Neutrophil (primary cell): ENCODE measurements around the gene OS9.

Experiments used
- H3K27ac ChIP-seq: fragments of 200-600 bp; sonication (generic); 2 replicates; pipeline ENCODE4 v1.5.1; 2016; ENCODE audit warnings: mild to moderate bottlenecking, moderate library complexity
- H3K27me3 ChIP-seq: fragments of 200-600 bp; sonication (generic); 2 replicates; pipeline ENCODE4 v1.6.0; 2016; ENCODE audit warnings: mild to moderate bottlenecking
- H3K36me3 ChIP-seq: fragments of 200-600 bp; sonication (generic); 2 replicates; pipeline ENCODE4 v1.5.1; 2017
- H3K4me1 ChIP-seq, 2 experiments: fragments of 200-600 bp in 1 of 2; sonication (generic) in 1 of 2; 1 replicate in 1 of 2; 2 replicates in 1 of 2; pipeline versions ENCODE4 v1.5.1 to v1.6.1; 2013 to 2016; ENCODE audit warnings: low read depth in 1 of 2, low read length in 1 of 2, mild to moderate bottlenecking in 1 of 2, moderate library complexity in 1 of 2; ENCODE audit not compliant: control insufficient read depth in 1 of 2, insufficient read depth in 1 of 2
- H3K4me3 ChIP-seq, 2 experiments: fragments of 200-600 bp in 1 of 2; sonication (generic) in 1 of 2; 1 replicate in 1 of 2; 2 replicates in 1 of 2; pipeline ENCODE4 v1.5.1; 2013 to 2016; ENCODE audit warnings: low read depth in 1 of 2, low read length in 1 of 2, mild to moderate bottlenecking in 1 of 2, moderate library complexity in 1 of 2
- H3K9me3 ChIP-seq: fragments of 200-600 bp; sonication (generic); 2 replicates; pipeline ENCODE4 v1.5.1; 2016
- TF ChIP-seq, protein P1 (sequence below): fragments of 200-600 bp; sonication (generic); IDR thresholded peaks from 2 replicates; pipeline ENCODE4 v1.5.1; 2016; ENCODE audit warnings: antibody characterized with exemption

The OS9 gene

GRCh38 chr12:57732726-57733593, 39.0 kb downstream of the OS9 start:
- TF ChIP-seq, protein P1, sequence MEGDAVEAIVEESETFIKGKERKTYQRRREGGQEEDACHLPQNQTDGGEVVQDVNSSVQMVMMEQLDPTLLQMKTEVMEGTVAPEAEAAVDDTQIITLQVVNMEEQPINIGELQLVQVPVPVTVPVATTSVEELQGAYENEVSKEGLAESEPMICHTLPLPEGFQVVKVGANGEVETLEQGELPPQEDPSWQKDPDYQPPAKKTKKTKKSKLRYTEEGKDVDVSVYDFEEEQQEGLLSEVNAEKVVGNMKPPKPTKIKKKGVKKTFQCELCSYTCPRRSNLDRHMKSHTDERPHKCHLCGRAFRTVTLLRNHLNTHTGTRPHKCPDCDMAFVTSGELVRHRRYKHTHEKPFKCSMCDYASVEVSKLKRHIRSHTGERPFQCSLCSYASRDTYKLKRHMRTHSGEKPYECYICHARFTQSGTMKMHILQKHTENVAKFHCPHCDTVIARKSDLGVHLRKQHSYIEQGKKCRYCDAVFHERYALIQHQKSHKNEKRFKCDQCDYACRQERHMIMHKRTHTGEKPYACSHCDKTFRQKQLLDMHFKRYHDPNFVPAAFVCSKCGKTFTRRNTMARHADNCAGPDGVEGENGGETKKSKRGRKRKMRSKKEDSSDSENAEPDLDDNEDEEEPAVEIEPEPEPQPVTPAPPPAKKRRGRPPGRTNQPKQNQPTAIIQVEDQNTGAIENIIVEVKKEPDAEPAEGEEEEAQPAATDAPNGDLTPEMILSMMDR, result no peak
- no peaks in the 10 kb centered on the region for H3K9me3 ChIP-seq
- H3K4me1 ChIP-seq, result no peaks in the 10 kb centered on the region
- H3K27me3 ChIP-seq, result no peaks in the 10 kb centered on the region
- peak overlapping the region; percentile 29 for H3K27ac ChIP-seq
- peaks cover 99% of the 10 kb centered on the region for H3K36me3 ChIP-seq
- no peak overlapping the region for H3K4me3 ChIP-seq

- Histone ChIP-seq H3K9me3 (no peaks in the 10 kb centered on the region), H3K4me3 (no peak overlapping the region), H3K36me3 (peaks cover 98% of the 10 kb centered on the region), H3K27ac (peak overlapping the region; percentile 39), H3K27me3 (no peaks in the 10 kb centered on the region), H3K4me1 (peaks cover under 1 to 1% of the 10 kb centered on the region in 2 experiments)
- TF ChIP-seq, protein P1, result no peak
Observed at GRCh38 chr12:57733928-57734327, 40.0 kb downstream of the OS9 start.

- H3K27me3 ChIP-seq, result no peaks in the 10 kb centered on the region
- no peaks in the 10 kb centered on the region for H3K9me3 ChIP-seq
- H3K36me3 ChIP-seq, result peaks cover 96% of the 10 kb centered on the region
- H3K4me1 ChIP-seq, result peaks cover 7 to 8% of the 10 kb centered on the region in 2 experiments
- no peak overlapping the region for H3K4me3 ChIP-seq
- TF ChIP-seq, protein P1, result no peak
- H3K27ac ChIP-seq, result peak overlapping the region; percentile 39
Observed at GRCh38 chr12:57734591-57734990, 40.7 kb downstream of the OS9 start.

- Histone ChIP-seq H3K4me3 (no peak overlapping the region), H3K36me3 (peaks cover 95% of the 10 kb centered on the region), H3K27ac (peak overlapping the region; percentile 39), H3K4me1 (peaks cover 15% of the 10 kb centered on the region in 2 experiments), H3K27me3 (no peaks in the 10 kb centered on the region), H3K9me3 (no peaks in the 10 kb centered on the region)
- TF ChIP-seq, protein P1, result no peak
Observed at GRCh38 chr12:57735198-57735855, 41.4 kb downstream of the OS9 start.

DNA sequence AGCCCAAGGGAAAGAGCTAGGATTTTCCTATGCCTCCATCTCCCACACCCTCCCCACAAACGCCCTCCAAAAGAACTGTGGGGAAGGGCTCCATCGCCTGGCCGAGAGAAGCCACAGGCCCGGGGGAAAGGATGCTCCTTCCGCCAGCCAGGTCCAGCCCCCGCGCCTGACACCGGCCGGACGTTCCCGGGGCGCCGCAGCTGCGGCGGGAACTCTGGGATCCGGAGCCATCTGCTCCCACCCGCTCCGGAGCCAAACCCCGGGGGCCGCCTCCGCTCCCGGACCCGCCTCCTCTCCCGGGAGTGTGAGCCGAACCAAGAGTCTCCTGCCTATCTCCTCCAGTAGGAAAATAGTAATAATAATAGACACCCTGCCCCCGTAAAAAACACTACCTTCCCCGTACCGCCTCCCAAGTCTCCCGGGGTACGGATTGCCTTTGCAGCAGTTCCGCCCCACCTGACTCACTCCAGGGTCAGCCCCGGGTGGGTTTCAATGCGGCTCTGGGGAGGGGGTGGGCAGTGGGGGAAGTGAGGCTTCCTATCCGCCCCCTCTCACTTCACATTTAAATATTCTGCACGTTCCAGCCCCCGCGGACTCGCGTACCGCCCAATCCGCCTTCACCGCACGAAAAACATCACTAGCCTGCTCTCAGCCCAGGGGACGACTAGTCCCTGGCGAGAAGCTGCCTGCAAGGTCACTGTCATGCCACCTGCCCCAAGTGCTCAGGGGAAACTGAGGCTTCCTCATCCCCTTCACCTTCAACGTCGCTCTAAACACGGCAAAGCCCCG, 42.2 kb downstream of the OS9 start:
- TF ChIP-seq, protein P1, result no peak
- peak overlapping the region; percentile 9 for H3K27ac ChIP-seq

More for the DNA sequence above, 42.2 kb downstream of the OS9 start:
- no peaks in the 10 kb centered on the region for H3K9me3 ChIP-seq
- H3K4me1 ChIP-seq, result peaks cover 23% of the 10 kb centered on the region in 2 experiments
- H3K4me3 ChIP-seq, result no peak overlapping the region
- H3K36me3 ChIP-seq, result peaks cover 86% of the 10 kb centered on the region
- no peaks in the 10 kb centered on the region for H3K27me3 ChIP-seq
